A549 (cell line): Measurements from ENCODE around the gene NOS1. TPM values are rescaled to one million over a fixed set of nuclear protein-coding genes. Genes with fewer than 3 reads are reported as not detected.
A peak's percentile ranks its signal among the peaks of the same experiment; 100 is the strongest.

Experiments used
- ATAC-seq, 2 experiments: fragments of 200-7000 bp in 1 of 2; fragments of >200 bp in 1 of 2; cut with Nextera tagmentation in 1 of 2; cut with Tn5 transposase in 1 of 2; 3 replicates each; pipeline versions ENCODE4 v1.8.0 to v1.9.1; 2018 to 2020; ENCODE audit warnings: mild to moderate bottlenecking in 1 of 2, moderate library complexity in 1 of 2
- CTCF ChIA-PET: fragments of 300-600 bp; sonication (Branson Sonifier 250); formaldehyde crosslinking; extraction: SDS; loops from one replicate; lab custom pipeline; 2021; ENCODE audit warnings: antibody characterized with exemption, inconsistent platforms; lab: Yijun Ruan, JAX
- POLR2A ChIA-PET: fragments of 350-600 bp; formaldehyde crosslinking; extraction: SDS; loops from one replicate; lab custom pipeline; 2021; ENCODE audit warnings: antibody characterized with exemption, inconsistent platforms; lab: Yijun Ruan, JAX
- DNase-seq, 2 experiments: peaks; one replicate each; pipeline versions ENCODE4 v3.0.0 to v3.0.0-alpha.2; 2011 to 2016; ENCODE audit warnings: low read depth in 1 of 2, low spot score in 1 of 2
- FAIRE-seq: peaks from 2 replicates; lab custom pipeline; 2011; peaks lifted over from hg19 to GRCh38; lab: Jason Lieb, UNC
- H3K27ac ChIP-seq, 2 experiments: fragments of >200 bp; sonication (Bioruptor Twin); formaldehyde crosslinking; 3 replicates each; pipeline ENCODE4 v1.5.1; 2016 to 2017
- H3K4me1 ChIP-seq: fragments of >200 bp; sonication (Bioruptor Twin); formaldehyde crosslinking; 3 replicates; pipeline ENCODE4 v1.6.1; 2016
- H3K4me2 ChIP-seq: fragments of >200 bp; sonication (Bioruptor Twin); formaldehyde crosslinking; 3 replicates; pipeline ENCODE4 v1.6.1; 2016
- H3K4me3 ChIP-seq: fragments of >200 bp; sonication (Bioruptor Twin); formaldehyde crosslinking; 3 replicates; pipeline ENCODE4 v1.5.1; 2016
- H3K9me3 ChIP-seq: fragments of >200 bp; sonication (Bioruptor Twin); formaldehyde crosslinking; 3 replicates; pipeline ENCODE4 v1.6.1; 2016
- BHLHE40 ChIP-seq: IDR thresholded peaks from 2 replicates; pipeline ENCODE4 v1.6.1; 2012; ENCODE audit warnings: low read depth, low read length, inconsistent platforms
- CEBPB ChIP-seq, 2 experiments: fragments of >200 bp in 1 of 2; sonication (Bioruptor Twin) in 1 of 2; formaldehyde crosslinking in 1 of 2; IDR thresholded peaks; 2 replicates each; pipeline ENCODE4 v1.6.1; 2012 to 2016
- CHD2 ChIP-seq: fragments of 150-350 bp; IDR thresholded peaks from 2 replicates; pipeline ENCODE4 v1.6.1; 2014; ENCODE audit warnings: low read length; ENCODE audit not compliant: partially characterized antibody
- CHD4 ChIP-seq: fragments of 200-600 bp; sonication (generic); IDR thresholded peaks from 2 replicates; pipeline ENCODE4 v1.6.1; 2016; ENCODE audit warnings: antibody characterized with exemption, mild to moderate bottlenecking, borderline replicate concordance
- EHMT2 ChIP-seq: fragments of 200-600 bp; sonication (generic); IDR thresholded peaks from 2 replicates; pipeline ENCODE4 v1.6.1; 2016; ENCODE audit warnings: antibody characterized with exemption, low read depth, mild to moderate bottlenecking, moderate library complexity
- FOSB ChIP-seq: fragments of 250-450 bp; sonication (Bioruptor Pico); IDR thresholded peaks from 2 replicates; pipeline ENCODE4 v1.5.0; 2020; ENCODE audit warnings: mild to moderate bottlenecking, moderate library complexity
- FOSL2 ChIP-seq, 2 experiments: fragments of 450-650 bp in 1 of 2; fragments of >200 bp in 1 of 2; sonication (Bioruptor Twin) in 1 of 2; formaldehyde crosslinking; IDR thresholded peaks; 2 replicates each; pipeline versions ENCODE4 v1.5.0 to v1.6.1; 2016 to 2020; ENCODE audit warnings: mild to moderate bottlenecking in 1 of 2, moderate library complexity in 1 of 2
- HEYL ChIP-seq: fragments of 250-450 bp; sonication (Bioruptor Pico); IDR thresholded peaks from 2 replicates; pipeline ENCODE4 v1.8.0; 2021; ENCODE audit warnings: mild to moderate bottlenecking, moderate library complexity
- HOXA7 ChIP-seq: fragments of 250-450 bp; sonication (Bioruptor Pico); IDR thresholded peaks from 2 replicates; pipeline ENCODE4 v1.5.0; 2020; ENCODE audit warnings: mild to moderate bottlenecking, moderate library complexity
- HOXB5 ChIP-seq: fragments of 250-450 bp; sonication (Bioruptor Pico); IDR thresholded peaks from 2 replicates; pipeline ENCODE4 v1.5.0; 2020; ENCODE audit warnings: mild to moderate bottlenecking, moderate library complexity
- JUN ChIP-seq, 2 experiments: fragments of >200 bp; sonication (Bioruptor Twin); formaldehyde crosslinking; IDR thresholded peaks; 2 replicates in 1 of 2; 3 replicates in 1 of 2; pipeline ENCODE4 v1.6.1; 2016 to 2017
- KDM1A ChIP-seq: fragments of 200-600 bp; sonication (generic); IDR thresholded peaks from 2 replicates; pipeline ENCODE4 v1.6.1; 2016; ENCODE audit warnings: low read depth, mild to moderate bottlenecking
- MAFK ChIP-seq: fragments of 450-650 bp; IDR thresholded peaks from 2 replicates; pipeline ENCODE4 v1.6.1; 2014; ENCODE audit not compliant: partially characterized antibody
- MYC ChIP-seq: IDR thresholded peaks from 2 replicates; pipeline ENCODE4 v1.6.1; 2012; ENCODE audit warnings: mild to moderate bottlenecking, inconsistent platforms, low read length, improper control_type of control experiment, borderline replicate concordance
- NFE2L2 ChIP-seq: fragments of 150-350 bp; conservative IDR thresholded peaks from 2 replicates; pipeline ENCODE4 v1.6.1; 2014; ENCODE audit warnings: low read length
- RCOR1 ChIP-seq: fragments of 150-350 bp; IDR thresholded peaks from 2 replicates; pipeline ENCODE4 v1.6.1; 2014; ENCODE audit warnings: antibody characterized with exemption, low read length, low read depth
- RFX5 ChIP-seq: fragments of 450-650 bp; IDR thresholded peaks from 2 replicates; pipeline ENCODE4 v1.7.1; 2014; ENCODE audit warnings: antibody characterized with exemption, mild to moderate bottlenecking, moderate library complexity
- SMC3 ChIP-seq: fragments of >200 bp; sonication (Bioruptor Twin); formaldehyde crosslinking; IDR thresholded peaks from 3 replicates; pipeline ENCODE4 v1.6.1; 2018; ENCODE audit warnings: inconsistent platforms
- TFCP2L1 ChIP-seq: fragments of 250-450 bp; sonication (Bioruptor Pico); IDR thresholded peaks from 2 replicates; pipeline ENCODE4 v1.5.0; 2021; ENCODE audit warnings: mild to moderate bottlenecking
- TP53 ChIP-seq: fragments of 250-450 bp; sonication (Bioruptor Pico); IDR thresholded peaks from 2 replicates; pipeline ENCODE4 v1.5.0; 2021; ENCODE audit warnings: mild to moderate bottlenecking, moderate library complexity
- WGBS: methylation state at CpG from one replicate; pipeline ENCODE4 v1.1.6; 2017; ENCODE audit errors: missing lambda C conversion rate; 5-methylcytosine and 5-hydroxymethylcytosine counted together
- polyA plus RNA-seq, 4 experiments: library from polyadenylated mRNA; depleted of rRNA in 3 of 4; stranded (reverse); fragments of >200 nt; fragmentation: RNase III in 1 of 4; extraction: RNeasy Plus Mini Kit Qiagen cat#74134 plus additional on column Dnase treatment in 1 of 4; gene quantifications; 2 replicates in 3 of 4; 3 replicates in 1 of 4; pipeline ENCODE4 v1.2.3, GENCODE V29; 2011 to 2017
- TF ChIP-seq, protein P1 (sequence below): IDR thresholded peaks from 2 replicates; pipeline ENCODE4 v1.6.1; 2012
- TF ChIP-seq, protein P2 (sequence below): fragments of 200-600 bp; sonication (generic); IDR thresholded peaks from 2 replicates; pipeline ENCODE4 v1.6.1; 2016; ENCODE audit warnings: antibody characterized with exemption, mild to moderate bottlenecking, moderate library complexity
- TF ChIP-seq, protein P3 (sequence below): fragments of 250-450 bp; sonication (Bioruptor Pico); IDR thresholded peaks from 2 replicates; pipeline ENCODE4 v1.5.0; 2020; ENCODE audit warnings: low read depth, mild to moderate bottlenecking, moderate library complexity

NOS1 gene
- polyA plus RNA-seq, 2 of the 4 experiments (the other 2 are of a cell fraction): 0.10 to 0.39 TPM

DNA sequence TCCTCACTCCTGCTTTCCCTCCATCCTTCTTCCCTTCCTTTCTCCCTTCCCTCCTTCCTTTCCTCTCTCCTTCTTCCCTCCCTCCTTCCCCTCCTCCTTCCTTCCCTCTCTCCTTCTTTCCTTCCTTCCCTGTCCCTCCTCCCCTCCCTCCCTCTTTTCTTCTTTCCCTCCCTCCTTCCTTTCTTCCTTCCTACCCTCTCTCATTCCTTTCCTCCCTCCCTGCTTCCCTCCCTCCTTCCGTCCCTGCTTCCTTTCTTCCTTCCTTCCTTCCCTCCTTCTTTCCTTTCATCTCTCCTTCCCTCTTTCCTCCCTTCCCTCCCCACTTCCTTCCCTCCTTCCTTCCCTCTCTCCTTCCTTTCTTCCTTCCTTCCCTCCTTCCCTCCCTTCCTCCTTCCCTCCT, 39.0 kb downstream of the NOS1 start:
- 0% methylated on average over 1 of the region's 1 CpG for WGBS
- no peaks in the 10 kb centered on the region for H3K9me3 ChIP-seq
- no peak overlapping the region for H3K4me3 ChIP-seq
- ChIA-PET CTCF (no interaction called here), POLR2A (no interaction called here)
- TF ChIP-seq HOXB5 (no peak), RCOR1 (no peak), MYC (no peak), KDM1A (no peak), NFE2L2 (no peak), HEYL (no peak), JUN (IDR thresholded peaks at IDR 0.05) (no peak), MAFK (no peak), CHD2 (no peak), BHLHE40 (no peak), SMC3 (no peak), CHD4 (no peak), TFCP2L1 (CRISPR knock-in tag) (no peak), EHMT2 (no peak)
- TF ChIP-seq, protein P1, sequence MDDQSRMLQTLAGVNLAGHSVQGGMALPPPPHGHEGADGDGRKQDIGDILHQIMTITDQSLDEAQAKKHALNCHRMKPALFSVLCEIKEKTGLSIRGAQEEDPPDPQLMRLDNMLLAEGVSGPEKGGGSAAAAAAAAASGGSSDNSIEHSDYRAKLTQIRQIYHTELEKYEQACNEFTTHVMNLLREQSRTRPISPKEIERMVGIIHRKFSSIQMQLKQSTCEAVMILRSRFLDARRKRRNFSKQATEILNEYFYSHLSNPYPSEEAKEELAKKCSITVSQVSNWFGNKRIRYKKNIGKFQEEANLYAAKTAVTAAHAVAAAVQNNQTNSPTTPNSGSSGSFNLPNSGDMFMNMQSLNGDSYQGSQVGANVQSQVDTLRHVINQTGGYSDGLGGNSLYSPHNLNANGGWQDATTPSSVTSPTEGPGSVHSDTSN: no peak
- TF ChIP-seq, protein P2, sequence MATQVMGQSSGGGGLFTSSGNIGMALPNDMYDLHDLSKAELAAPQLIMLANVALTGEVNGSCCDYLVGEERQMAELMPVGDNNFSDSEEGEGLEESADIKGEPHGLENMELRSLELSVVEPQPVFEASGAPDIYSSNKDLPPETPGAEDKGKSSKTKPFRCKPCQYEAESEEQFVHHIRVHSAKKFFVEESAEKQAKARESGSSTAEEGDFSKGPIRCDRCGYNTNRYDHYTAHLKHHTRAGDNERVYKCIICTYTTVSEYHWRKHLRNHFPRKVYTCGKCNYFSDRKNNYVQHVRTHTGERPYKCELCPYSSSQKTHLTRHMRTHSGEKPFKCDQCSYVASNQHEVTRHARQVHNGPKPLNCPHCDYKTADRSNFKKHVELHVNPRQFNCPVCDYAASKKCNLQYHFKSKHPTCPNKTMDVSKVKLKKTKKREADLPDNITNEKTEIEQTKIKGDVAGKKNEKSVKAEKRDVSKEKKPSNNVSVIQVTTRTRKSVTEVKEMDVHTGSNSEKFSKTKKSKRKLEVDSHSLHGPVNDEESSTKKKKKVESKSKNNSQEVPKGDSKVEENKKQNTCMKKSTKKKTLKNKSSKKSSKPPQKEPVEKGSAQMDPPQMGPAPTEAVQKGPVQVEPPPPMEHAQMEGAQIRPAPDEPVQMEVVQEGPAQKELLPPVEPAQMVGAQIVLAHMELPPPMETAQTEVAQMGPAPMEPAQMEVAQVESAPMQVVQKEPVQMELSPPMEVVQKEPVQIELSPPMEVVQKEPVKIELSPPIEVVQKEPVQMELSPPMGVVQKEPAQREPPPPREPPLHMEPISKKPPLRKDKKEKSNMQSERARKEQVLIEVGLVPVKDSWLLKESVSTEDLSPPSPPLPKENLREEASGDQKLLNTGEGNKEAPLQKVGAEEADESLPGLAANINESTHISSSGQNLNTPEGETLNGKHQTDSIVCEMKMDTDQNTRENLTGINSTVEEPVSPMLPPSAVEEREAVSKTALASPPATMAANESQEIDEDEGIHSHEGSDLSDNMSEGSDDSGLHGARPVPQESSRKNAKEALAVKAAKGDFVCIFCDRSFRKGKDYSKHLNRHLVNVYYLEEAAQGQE: no peak
- no peak overlapping the region for H3K4me2 ChIP-seq
- FAIRE-seq (no peak), ATAC-seq (no peak), DNase-seq (no peak)
- no peaks in the 10 kb centered on the region for H3K4me1 ChIP-seq
- H3K27ac ChIP-seq: no peak overlapping the region

DNA sequence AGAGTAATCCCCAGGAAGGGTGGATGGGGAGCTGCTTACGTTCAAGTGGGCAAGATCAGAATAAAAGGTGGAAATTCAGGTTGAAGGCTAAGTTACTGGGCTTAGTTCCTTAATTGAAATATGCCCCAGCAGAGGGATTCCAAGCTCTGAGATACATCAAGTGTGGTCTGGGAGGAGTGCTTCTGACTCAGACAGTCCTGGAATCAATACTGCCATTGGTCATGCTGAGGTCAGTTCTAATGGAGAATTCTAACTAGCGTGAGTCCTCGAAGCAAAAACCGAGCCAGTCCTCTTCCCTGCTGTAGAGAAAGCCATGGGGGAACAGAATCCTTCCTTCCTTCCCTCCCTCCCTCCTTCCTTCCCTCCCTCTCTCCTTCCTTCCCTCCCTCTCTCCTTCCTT, 39.9 kb downstream of the NOS1 start:
- WGBS: 33% methylated on average over 4 of the region's 4 CpGs
- Histone ChIP-seq H3K4me1 (no peaks in the 10 kb centered on the region), H3K27ac (no peak overlapping the region), H3K4me2 (no peak overlapping the region), H3K9me3 (no peaks in the 10 kb centered on the region), H3K4me3 (no peak overlapping the region)
- ChIA-PET POLR2A (no interaction called here), CTCF (interaction anchor here (0.7 kb wide), 1 partner anchor 81 kb away, joined by 4 read pairs; no protein-coding TSS in a partner anchor)
- DNase-seq: no peak
- TF ChIP-seq HOXA7 (CRISPR knock-in tag) (no peak), RFX5 (no peak), MAFK (no peak), FOSL2 (IDR thresholded peaks at IDR 0.05) (no peak), FOSL2 (CRISPR knock-in tag; IDR thresholded peaks at IDR 0.05) (no peak), FOSB (CRISPR knock-in tag) (no peak), CEBPB (IDR thresholded peaks at IDR 0.05) (no peak), TP53 (CRISPR knock-in tag) (no peak), RCOR1 (no peak), EHMT2 (no peak)
- TF ChIP-seq, protein P3, sequence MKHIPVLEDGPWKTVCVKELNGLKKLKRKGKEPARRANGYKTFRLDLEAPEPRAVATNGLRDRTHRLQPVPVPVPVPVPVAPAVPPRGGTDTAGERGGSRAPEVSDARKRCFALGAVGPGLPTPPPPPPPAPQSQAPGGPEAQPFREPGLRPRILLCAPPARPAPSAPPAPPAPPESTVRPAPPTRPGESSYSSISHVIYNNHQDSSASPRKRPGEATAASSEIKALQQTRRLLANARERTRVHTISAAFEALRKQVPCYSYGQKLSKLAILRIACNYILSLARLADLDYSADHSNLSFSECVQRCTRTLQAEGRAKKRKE (CRISPR knock-in tag): no peak
- FAIRE-seq: no peak
- peak in 1 of 2 experiments; percentile 54; a peak in 2 of 6 replicates for ATAC-seq
